ENCODE results near the gene IL20.
A peak's percentile ranks its signal among the peaks of the same experiment; 100 is the strongest.

IL20 gene

GRCh38 chr1:206905295-206906164 lies 40.1 kb downstream of the IL20 start:
- no peak for DNase-seq

GRCh38 chr1:206907304-206907991 lies 42.0 kb downstream of the IL20 start:
- no peak for DNase-seq

GRCh38 chr1:206908038-206908437 lies 42.6 kb downstream of the IL20 start:
- no peak for DNase-seq

DNA sequence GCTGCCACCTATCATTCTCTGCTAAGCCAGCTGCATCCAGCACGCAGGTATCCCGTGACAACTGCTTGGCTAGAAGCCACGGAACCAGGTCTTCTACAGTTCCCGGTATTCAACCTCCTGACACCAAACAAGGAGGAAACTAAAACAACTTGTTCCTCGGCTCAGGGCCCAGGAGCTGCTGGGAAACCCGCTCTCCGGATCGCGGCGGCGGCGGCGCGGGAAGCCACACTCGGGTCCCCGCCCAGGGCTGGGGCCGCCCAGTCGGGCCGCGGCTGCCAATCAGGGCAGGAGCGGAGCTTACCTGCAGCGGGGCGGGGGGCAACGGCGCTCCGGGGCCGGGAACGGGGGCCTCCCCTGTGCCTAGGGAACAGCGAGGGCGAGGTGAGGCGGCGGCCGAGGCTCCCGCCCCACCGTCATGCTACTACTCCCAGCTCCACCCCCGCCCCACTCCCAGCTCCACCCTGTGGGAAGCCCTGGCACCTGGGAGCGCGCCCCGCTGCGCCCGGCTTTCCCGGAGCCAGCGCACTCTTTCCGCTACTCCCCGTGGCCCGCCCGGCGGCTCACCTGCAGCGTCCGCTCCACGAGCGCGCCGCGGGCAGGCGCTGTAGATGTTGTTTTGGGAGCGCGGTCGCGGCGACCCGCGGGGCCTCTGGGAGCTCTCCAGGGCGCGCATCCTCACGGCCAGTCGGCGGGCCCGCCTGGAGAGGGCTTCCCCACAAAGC lies 43.9 kb downstream of the IL20 start:
- peak; percentile 49 for DNase-seq

GRCh38 chr1:206909883-206910318 lies 44.5 kb downstream of the IL20 start:
- no peak for DNase-seq

DNA sequence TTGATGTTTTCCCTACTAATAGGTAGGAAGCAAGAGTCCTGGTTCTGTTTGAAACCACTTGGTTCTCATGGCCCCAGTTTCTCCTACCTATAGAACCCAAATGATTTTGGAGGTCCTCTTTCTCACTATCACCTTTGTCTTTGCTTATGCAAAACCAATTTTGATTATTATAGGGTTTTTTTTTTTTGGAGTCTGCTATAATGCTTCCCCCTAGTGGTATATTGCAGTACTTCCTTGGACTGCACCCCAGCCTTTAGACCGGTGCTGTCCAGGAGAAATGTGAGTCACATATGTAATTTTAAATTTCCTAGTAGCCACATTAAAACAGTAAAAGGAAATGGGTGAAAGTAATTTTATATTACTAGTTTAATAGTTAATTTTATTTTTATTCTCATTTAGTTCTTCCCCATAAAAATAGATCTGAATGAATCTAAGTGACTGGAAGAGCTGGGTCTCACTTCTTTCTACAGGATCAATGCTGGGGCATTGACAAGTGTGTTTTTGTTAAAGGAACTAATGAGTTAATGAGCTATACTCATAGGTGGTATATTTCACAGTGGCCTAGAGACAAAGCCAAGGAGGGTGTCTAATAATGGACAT lies 45.7 kb downstream of the IL20 start:
- no peak for DNase-seq

DNA sequence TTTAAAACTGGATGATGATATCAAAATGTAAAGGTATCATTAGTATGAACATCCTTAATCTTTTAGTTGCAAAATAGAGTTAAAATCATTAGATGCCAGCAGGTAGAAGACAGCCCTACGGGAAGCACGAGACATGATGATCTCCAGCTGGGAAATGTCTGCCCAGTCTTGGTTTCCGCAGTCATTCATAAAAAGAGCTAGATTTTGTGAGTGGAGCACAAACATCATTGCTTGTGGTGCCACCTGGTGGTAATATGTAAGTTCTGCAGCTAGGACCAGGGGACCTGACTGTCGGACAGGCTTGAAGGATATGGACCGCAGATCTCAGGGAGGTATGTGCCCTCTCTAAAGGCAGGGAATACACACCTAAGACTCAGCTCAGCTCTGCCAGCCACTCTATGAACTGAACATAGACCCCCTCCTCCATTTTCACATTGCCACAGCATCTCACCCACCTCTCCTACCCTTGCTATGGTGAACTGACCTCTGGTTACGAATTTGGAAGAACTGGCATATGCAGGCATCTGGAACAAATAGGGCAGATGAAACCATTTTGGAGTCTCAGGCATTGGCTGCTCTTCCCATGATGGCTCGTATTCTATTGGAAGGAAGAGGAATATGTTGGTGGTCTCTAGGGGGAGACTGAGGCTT lies 47.1 kb downstream of the IL20 start:
- peak; percentile 12 for DNase-seq

GRCh38 chr1:206913766-206914537 lies 48.5 kb downstream of the IL20 start:
- no peak for DNase-seq

DNA sequence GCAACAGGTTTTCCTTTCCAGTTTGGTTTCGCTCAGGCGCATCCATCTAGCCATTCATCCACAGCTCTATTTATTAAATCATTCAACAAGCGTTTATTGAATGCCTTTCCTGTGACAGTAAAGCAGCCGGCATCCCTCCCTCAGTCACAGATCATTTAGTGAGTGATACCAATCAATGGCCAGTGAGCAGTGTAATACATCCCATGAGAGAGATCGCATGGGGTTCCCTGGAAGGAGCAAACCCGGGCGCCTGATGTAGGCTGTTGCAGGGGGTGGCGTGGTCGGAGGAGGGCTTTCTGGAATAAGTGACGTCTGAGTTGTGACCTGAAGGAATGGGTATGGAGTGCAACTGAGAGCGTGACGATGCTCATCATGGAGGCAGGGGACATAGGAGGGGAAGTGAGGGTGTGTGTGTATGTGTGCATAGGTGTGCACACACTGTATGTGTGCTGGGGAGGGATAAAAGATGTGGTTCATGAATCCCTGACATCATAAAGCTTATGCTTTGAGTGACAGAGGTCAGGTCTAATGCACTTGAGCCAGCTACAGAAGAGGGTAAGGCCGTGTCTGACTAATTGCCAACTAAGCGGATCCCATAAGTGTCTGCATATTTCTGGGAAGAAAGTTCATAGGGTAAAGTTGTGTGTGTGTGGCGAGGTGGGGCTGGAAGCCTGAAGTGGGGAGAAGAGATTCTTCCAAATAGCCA lies 49.8 kb downstream of the IL20 start:
- no peak for DNase-seq

- no peak for DNase-seq
These were observed 50.7 kb downstream of the IL20 start for GRCh38 chr1:206916000-206916709.

DNA sequence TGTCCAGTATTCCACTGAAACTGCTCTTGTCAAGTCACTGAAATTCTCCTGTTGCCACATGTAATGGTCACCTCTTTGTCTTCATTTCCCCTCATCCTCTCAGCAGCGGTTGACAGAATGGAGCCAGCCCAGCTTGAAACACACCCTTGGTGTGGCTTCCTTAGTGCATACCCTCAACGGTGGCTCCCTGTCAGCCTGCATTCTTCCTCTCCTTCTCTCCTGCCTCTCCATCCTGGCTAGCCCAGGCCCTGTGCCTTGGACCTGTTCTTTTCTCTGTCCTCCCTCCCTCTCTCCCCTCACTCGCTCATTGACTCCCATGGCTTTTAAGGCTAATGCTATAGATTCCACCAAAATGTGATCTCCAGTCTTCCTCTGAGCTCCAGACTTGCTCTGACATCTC lies 52.7 kb downstream of the IL20 start:
- DNase-seq = no peak

Measured in NCI-H1436 treated with DMSO at 0.1 percent for 48 hours (cell line).